HepG2 (cell line): ENCODE results near the gene MAVS. TPM values are rescaled to one million over a fixed set of nuclear protein-coding genes. Genes with fewer than 3 reads are reported as not detected.

Experiments used
- ATM ChIP-seq: fragments of 450-650 bp; IDR thresholded peaks from 2 replicates; pipeline ENCODE4 v1.7.1; 2017; ENCODE audit warnings: mild to moderate bottlenecking, borderline replicate concordance
- CENPT ChIP-seq: sonication (generic); formaldehyde crosslinking; IDR thresholded peaks from 2 replicates; pipeline ENCODE4 v1.8.0; 2022; ENCODE audit warnings: low read depth, mild to moderate bottlenecking, moderate library complexity, missing genetic modification reagents
- FIP1L1 ChIP-seq: fragments of 200-400 bp; formaldehyde crosslinking; IDR thresholded peaks from 2 replicates; pipeline ENCODE4 v1.6.1; 2018; ENCODE audit warnings: low read depth, mild to moderate bottlenecking, low read length, moderate library complexity, borderline replicate concordance; ENCODE audit not compliant: insufficient read depth
- NR2F2 ChIP-seq: IDR thresholded peaks from 2 replicates; pipeline ENCODE4 v1.6.1; 2012; ENCODE audit warnings: low read depth, inconsistent platforms, borderline replicate concordance
- ONECUT2 ChIP-seq: sonication (generic); formaldehyde crosslinking; IDR thresholded peaks from 2 replicates; pipeline ENCODE4 v1.4.0; 2020; ENCODE audit warnings: missing genetic modification reagents
- SNRNP70 ChIP-seq: fragments of 200-400 bp; formaldehyde crosslinking; IDR thresholded peaks from 2 replicates; pipeline ENCODE4 v1.6.1; 2017; ENCODE audit warnings: mild to moderate bottlenecking, low read depth, low read length, moderate library complexity
- TOE1 ChIP-seq: sonication (generic); formaldehyde crosslinking; IDR thresholded peaks from 2 replicates; pipeline ENCODE4 v1.4.0; 2020; ENCODE audit warnings: mild to moderate bottlenecking, missing genetic modification reagents
- U2AF2 ChIP-seq: fragments of 200-400 bp; formaldehyde crosslinking; IDR thresholded peaks from 2 replicates; pipeline ENCODE4 v1.6.1; 2017; ENCODE audit warnings: low read depth, mild to moderate bottlenecking, low read length
- WIZ ChIP-seq: sonication (generic); formaldehyde crosslinking; IDR thresholded peaks from 2 replicates; pipeline ENCODE4 v1.5.1; 2020; ENCODE audit warnings: mild to moderate bottlenecking, missing genetic modification reagents
- ZMYM4 ChIP-seq: sonication (generic); formaldehyde crosslinking; IDR thresholded peaks from 2 replicates; pipeline ENCODE4 v1.8.1; 2023; ENCODE audit warnings: mild to moderate bottlenecking, missing genetic modification reagents
- ZNF350 ChIP-seq: sonication (generic); formaldehyde crosslinking; IDR thresholded peaks from 2 replicates; pipeline ENCODE4 v1.4.0; 2020; ENCODE audit warnings: mild to moderate bottlenecking, low read depth, missing genetic modification reagents, borderline replicate concordance
- ZNF496 ChIP-seq: sonication (generic); formaldehyde crosslinking; IDR thresholded peaks from 2 replicates; pipeline ENCODE4 v1.8.1; 2023; ENCODE audit warnings: mild to moderate bottlenecking, moderate library complexity, missing genetic modification reagents; ENCODE audit not compliant: insufficient replicate concordance
- ZNF510 ChIP-seq: sonication (generic); formaldehyde crosslinking; IDR thresholded peaks from 2 replicates; pipeline ENCODE4 v1.4.0; 2020; ENCODE audit warnings: low read depth, mild to moderate bottlenecking, missing genetic modification reagents
- ZNF563 ChIP-seq: sonication (generic); formaldehyde crosslinking; IDR thresholded peaks from 2 replicates; pipeline ENCODE4 v1.8.0; 2022; ENCODE audit warnings: mild to moderate bottlenecking, moderate library complexity, missing genetic modification reagents
- ZNF564 ChIP-seq: sonication (generic); formaldehyde crosslinking; IDR thresholded peaks from 2 replicates; pipeline ENCODE4 v1.8.1; 2023; ENCODE audit warnings: mild to moderate bottlenecking, missing genetic modification reagents
- ZNF720 ChIP-seq: sonication (generic); formaldehyde crosslinking; IDR thresholded peaks from 2 replicates; pipeline ENCODE4 v1.4.0; 2020; ENCODE audit warnings: missing genetic modification reagents
- ZNF775 ChIP-seq: sonication (generic); formaldehyde crosslinking; IDR thresholded peaks from 2 replicates; pipeline ENCODE4 v1.4.0; 2020; ENCODE audit warnings: missing genetic modification reagents, mild to moderate bottlenecking, moderate library complexity, borderline replicate concordance
- ZNF839 ChIP-seq: sonication (generic); formaldehyde crosslinking; IDR thresholded peaks from 2 replicates; pipeline ENCODE4 v1.4.0; 2020; ENCODE audit warnings: missing genetic modification reagents, mild to moderate bottlenecking, borderline replicate concordance
- polyA plus RNA-seq, 8 experiments: library from polyadenylated mRNA; depleted of rRNA in 3 of 8; stranded (reverse) in 7 of 8; unstranded in 1 of 8; fragments of >200 nt; fragmentation: Illumina TruSeq in 4 of 8; extraction: Trizol in 4 of 8; gene quantifications; 2 replicates each; pipeline versions ENCODE4 v1.2.1 to v1.2.3, GENCODE V29; 2011 to 2016; ENCODE audit warnings: low read depth in 4 of 8, missing spikeins in 1 of 8, mixed read lengths in 1 of 8; ENCODE audit not compliant: insufficient read depth in 1 of 8
- total RNA-seq, 5 experiments: library from RNA; depleted of rRNA; stranded (reverse); fragments of >200 nt; fragmentation: Illumina TruSeq; extraction: Trizol; gene quantifications; 2 replicates each; pipeline ENCODE4 v1.2.3, GENCODE V29; 2016; ENCODE audit warnings: low read depth in 1 of 5
- TF ChIP-seq, protein P1 (sequence below): sonication (generic); formaldehyde crosslinking; IDR thresholded peaks from 2 replicates; pipeline ENCODE4 v1.5.1; 2020; ENCODE audit warnings: missing genetic modification reagents, mild to moderate bottlenecking, borderline replicate concordance
- TF ChIP-seq, protein P2 (sequence below): sonication (generic); formaldehyde crosslinking; IDR thresholded peaks from 2 replicates; pipeline ENCODE4 v1.4.0; 2020; ENCODE audit warnings: missing genetic modification reagents, borderline replicate concordance
- TF ChIP-seq, protein P3 (sequence below): sonication (generic); formaldehyde crosslinking; IDR thresholded peaks from 2 replicates; pipeline ENCODE4 v1.4.0; 2020; ENCODE audit warnings: missing genetic modification reagents, borderline replicate concordance

Gene MAVS
- total and polyA plus RNA-seq, 2 of the 13 experiments (the other 11 are each of a cell fraction or from before 2014, with no cell fraction given) = 27.3 to 36.6 TPM

DNA sequence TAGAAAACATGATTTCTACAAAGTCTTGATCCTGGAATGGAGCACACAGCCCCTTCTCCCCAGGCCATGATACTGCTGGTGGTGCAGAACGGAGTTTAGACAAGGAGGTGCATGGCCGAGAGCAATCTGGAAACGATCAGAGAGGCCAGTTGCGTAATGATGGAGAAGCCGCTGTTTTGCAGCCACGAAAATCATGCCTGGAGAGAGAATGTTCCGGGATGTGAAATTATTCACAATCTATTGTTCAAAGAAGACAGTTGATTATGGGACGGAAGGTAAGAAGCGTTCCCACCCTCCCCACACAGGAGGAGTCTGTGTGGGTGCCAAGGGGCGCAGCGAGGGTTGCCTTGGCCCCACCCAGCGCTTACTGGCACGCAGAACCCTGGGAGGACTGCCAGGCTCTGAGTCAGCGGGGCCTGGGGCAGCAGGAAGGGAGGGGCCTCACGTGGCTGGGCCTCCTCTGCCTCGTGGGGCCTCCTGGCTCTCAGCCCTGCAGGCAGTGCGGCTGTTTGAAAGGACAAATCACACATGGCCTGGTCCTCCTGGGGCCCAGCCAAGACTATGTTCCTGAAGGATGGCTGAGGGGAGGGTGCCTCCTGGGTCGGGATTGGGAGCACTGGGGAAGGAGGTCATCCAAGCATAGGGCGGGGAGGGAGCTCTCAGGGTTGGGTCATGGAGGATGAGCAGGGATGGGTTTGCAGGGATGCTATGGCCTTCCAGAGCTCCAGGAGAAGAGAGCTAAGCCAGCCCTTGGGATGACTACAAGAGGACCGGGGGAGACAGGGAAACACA, 35.0 kb upstream of the MAVS start (continued):
- TF ChIP-seq NR2F2 (no peak), ZNF564 (0 out of 2 replicates have a peak, but pooled peaks have one; percentile 17), ZMYM4 (CRISPR knock-in tag) (peak; percentile 84), SNRNP70 (no peak), ZNF350 (CRISPR knock-in tag) (peak; percentile 91), ZNF839 (peak; percentile 88; the same call in 1 of the 2 replicates), U2AF2 (no peak), ONECUT2 (CRISPR knock-in tag) (no peak), CENPT (CRISPR knock-in tag) (peak; percentile 56; the same call in 1 of the 2 replicates), ATM (no peak), WIZ (CRISPR knock-in tag) (no peak), ZNF510 (peak; percentile 92; the same call in 1 of the 2 replicates), FIP1L1 (peak; percentile 95; the same call in 1 of the 2 replicates), ZNF563 (CRISPR knock-in tag) (peak; percentile 94; the same call in 1 of the 2 replicates), ZNF496 (no peak), ZNF720 (CRISPR knock-in tag) (no peak), TOE1 (CRISPR knock-in tag) (no peak), ZNF775 (CRISPR knock-in tag) (no peak)
- TF ChIP-seq, protein P1, sequence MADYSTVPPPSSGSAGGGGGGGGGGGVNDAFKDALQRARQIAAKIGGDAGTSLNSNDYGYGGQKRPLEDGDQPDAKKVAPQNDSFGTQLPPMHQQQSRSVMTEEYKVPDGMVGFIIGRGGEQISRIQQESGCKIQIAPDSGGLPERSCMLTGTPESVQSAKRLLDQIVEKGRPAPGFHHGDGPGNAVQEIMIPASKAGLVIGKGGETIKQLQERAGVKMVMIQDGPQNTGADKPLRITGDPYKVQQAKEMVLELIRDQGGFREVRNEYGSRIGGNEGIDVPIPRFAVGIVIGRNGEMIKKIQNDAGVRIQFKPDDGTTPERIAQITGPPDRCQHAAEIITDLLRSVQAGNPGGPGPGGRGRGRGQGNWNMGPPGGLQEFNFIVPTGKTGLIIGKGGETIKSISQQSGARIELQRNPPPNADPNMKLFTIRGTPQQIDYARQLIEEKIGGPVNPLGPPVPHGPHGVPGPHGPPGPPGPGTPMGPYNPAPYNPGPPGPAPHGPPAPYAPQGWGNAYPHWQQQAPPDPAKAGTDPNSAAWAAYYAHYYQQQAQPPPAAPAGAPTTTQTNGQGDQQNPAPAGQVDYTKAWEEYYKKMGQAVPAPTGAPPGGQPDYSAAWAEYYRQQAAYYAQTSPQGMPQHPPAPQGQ = peak; percentile 99; the same call in 1 of the 2 replicates
- TF ChIP-seq, protein P2, sequence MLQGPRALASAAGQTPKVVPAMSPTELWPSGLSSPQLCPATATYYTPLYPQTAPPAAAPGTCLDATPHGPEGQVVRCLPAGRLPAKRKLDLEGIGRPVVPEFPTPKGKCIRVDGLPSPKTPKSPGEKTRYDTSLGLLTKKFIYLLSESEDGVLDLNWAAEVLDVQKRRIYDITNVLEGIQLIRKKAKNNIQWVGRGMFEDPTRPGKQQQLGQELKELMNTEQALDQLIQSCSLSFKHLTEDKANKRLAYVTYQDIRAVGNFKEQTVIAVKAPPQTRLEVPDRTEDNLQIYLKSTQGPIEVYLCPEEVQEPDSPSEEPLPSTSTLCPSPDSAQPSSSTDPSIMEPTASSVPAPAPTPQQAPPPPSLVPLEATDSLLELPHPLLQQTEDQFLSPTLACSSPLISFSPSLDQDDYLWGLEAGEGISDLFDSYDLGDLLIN (CRISPR knock-in tag) = peak; percentile 96; the same call in 1 of the 2 replicates
- TF ChIP-seq, protein P3, sequence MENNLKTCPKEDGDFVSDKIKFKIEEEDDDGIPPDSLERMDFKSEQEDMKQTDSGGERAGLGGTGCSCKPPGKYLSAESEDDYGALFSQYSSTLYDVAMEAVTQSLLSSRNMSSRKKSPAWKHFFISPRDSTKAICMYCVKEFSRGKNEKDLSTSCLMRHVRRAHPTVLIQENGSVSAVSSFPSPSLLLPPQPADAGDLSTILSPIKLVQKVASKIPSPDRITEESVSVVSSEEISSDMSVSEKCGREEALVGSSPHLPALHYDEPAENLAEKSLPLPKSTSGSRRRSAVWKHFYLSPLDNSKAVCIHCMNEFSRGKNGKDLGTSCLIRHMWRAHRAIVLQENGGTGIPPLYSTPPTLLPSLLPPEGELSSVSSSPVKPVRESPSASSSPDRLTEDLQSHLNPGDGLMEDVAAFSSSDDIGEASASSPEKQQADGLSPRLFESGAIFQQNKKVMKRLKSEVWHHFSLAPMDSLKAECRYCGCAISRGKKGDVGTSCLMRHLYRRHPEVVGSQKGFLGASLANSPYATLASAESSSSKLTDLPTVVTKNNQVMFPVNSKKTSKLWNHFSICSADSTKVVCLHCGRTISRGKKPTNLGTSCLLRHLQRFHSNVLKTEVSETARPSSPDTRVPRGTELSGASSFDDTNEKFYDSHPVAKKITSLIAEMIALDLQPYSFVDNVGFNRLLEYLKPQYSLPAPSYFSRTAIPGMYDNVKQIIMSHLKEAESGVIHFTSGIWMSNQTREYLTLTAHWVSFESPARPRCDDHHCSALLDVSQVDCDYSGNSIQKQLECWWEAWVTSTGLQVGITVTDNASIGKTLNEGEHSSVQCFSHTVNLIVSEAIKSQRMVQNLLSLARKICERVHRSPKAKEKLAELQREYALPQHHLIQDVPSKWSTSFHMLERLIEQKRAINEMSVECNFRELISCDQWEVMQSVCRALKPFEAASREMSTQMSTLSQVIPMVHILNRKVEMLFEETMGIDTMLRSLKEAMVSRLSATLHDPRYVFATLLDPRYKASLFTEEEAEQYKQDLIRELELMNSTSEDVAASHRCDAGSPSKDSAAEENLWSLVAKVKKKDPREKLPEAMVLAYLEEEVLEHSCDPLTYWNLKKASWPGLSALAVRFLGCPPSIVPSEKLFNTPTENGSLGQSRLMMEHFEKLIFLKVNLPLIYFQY (CRISPR knock-in tag) = peak; percentile 94
